ENCODE results near the gene PRKCH.

GRCh38 chr14:61538464-61539022 lies 217.2 kb downstream of the PRKCH start:
- TF ChIP-seq CTCF (IDR thresholded peaks at IDR 0.05; ENCODE audit: borderline replicate concordance, extremely low read depth, low read length, poor library complexity, severe bottlenecking) (no peak), EZH2 (IDR thresholded peaks at IDR 0.05; ENCODE audit: borderline replicate concordance, low read depth, low read length, severe bottlenecking) (no peak)
